Mesenchymal stem cell (in vitro differentiated cells and primary cell): ENCODE measurements around the gene WBP2.
A peak's percentile ranks its signal among the peaks of the same experiment; 100 is the strongest.
"Not testable (repeated sequence)": the region's sequence is repeated elsewhere in the genome, so short reads cannot be mapped to it uniquely, and the experiment has no call there.

Experiments used
- DNase-seq: peaks from one replicate; pipeline ENCODE4 v3.0.0-alpha.2; 2013
- H2AFZ ChIP-seq: one replicate; pipeline ENCODE4 v1.6.1; 2013; ENCODE audit warnings: low read depth, mild to moderate bottlenecking, control low read depth, inconsistent platforms, low read length, moderate library complexity
- H2AK5ac ChIP-seq: 2 replicates; pipeline ENCODE4 v1.6.1; 2013; ENCODE audit warnings: low read length, moderate library complexity, mild to moderate bottlenecking, inconsistent platforms; ENCODE audit not compliant: severe bottlenecking
- H2BK120ac ChIP-seq: one replicate; pipeline ENCODE4 v1.6.1; 2013; ENCODE audit warnings: low read depth, mild to moderate bottlenecking, inconsistent platforms, low read length, moderate library complexity
- H2BK12ac ChIP-seq, 2 experiments: one replicate each; pipeline ENCODE4 v1.6.1; 2013; ENCODE audit warnings: inconsistent platforms in 2 of 2, low read length in 2 of 2, mild to moderate bottlenecking in 2 of 2, moderate library complexity in 2 of 2, control low read depth in 1 of 2
- H2BK15ac ChIP-seq: one replicate; pipeline ENCODE4 v1.6.1; 2013; ENCODE audit warnings: mild to moderate bottlenecking, low read depth, inconsistent platforms; ENCODE audit not compliant: poor library complexity, severe bottlenecking
- H2BK5ac ChIP-seq: 2 replicates; pipeline ENCODE4 v1.6.1; 2013; ENCODE audit warnings: low read depth, mild to moderate bottlenecking, low read length, control low read depth, inconsistent platforms; ENCODE audit not compliant: poor library complexity, severe bottlenecking
- H3K14ac ChIP-seq, 2 experiments: one replicate each; pipeline ENCODE4 v1.6.1; 2013; ENCODE audit warnings: inconsistent platforms in 2 of 2, low read length in 2 of 2, control low read depth in 1 of 2, mild to moderate bottlenecking in 1 of 2, moderate library complexity in 1 of 2
- H3K18ac ChIP-seq, 2 experiments: one replicate each; pipeline ENCODE4 v1.6.1; 2013; ENCODE audit warnings: inconsistent platforms in 2 of 2, low read length in 2 of 2, control low read depth in 1 of 2, low read depth in 1 of 2, mild to moderate bottlenecking in 1 of 2
- H3K23ac ChIP-seq, 2 experiments: one replicate each; pipeline ENCODE4 v1.6.1; 2013; ENCODE audit warnings: inconsistent platforms in 2 of 2, low read length in 2 of 2, mild to moderate bottlenecking in 2 of 2, moderate library complexity in 2 of 2, control low read depth in 1 of 2
- H3K27ac ChIP-seq: 2 replicates; pipeline ENCODE4 v1.5.1; 2013; ENCODE audit warnings: mild to moderate bottlenecking, moderate library complexity, low read length, control low read depth, inconsistent platforms; ENCODE audit not compliant: poor library complexity, severe bottlenecking
- H3K27me3 ChIP-seq, 2 experiments: 2 replicates each; pipeline versions ENCODE4 v1.6.1 to v1.7.0; 2013; ENCODE audit warnings: low read length in 2 of 2, mild to moderate bottlenecking in 2 of 2, moderate library complexity in 2 of 2, control low read depth in 1 of 2, inconsistent platforms in 1 of 2; ENCODE audit not compliant: control insufficient read depth in 1 of 2, insufficient read depth in 1 of 2
- H3K36me3 ChIP-seq, 2 experiments: 2 replicates each; pipeline versions ENCODE4 v1.6.1 to v1.7.0; 2013; ENCODE audit warnings: low read length in 2 of 2, control low read depth in 1 of 2, inconsistent platforms in 1 of 2, low read depth in 1 of 2, mild to moderate bottlenecking in 1 of 2; ENCODE audit not compliant: insufficient read depth in 2 of 2, control insufficient read depth in 1 of 2
- H3K4ac ChIP-seq, 2 experiments: one replicate each; pipeline ENCODE4 v1.6.1; 2013; ENCODE audit warnings: inconsistent platforms in 2 of 2, low read length in 2 of 2, mild to moderate bottlenecking in 2 of 2, moderate library complexity in 2 of 2, control low read depth in 1 of 2, low read depth in 1 of 2
- H3K4me1 ChIP-seq: 2 replicates; pipeline ENCODE4 v1.6.1; 2013; ENCODE audit warnings: low read depth, low read length, control low read depth; ENCODE audit not compliant: control insufficient read depth, insufficient read depth
- H3K4me2 ChIP-seq: 2 replicates; pipeline ENCODE4 v1.6.1; 2013; ENCODE audit warnings: low read length, mild to moderate bottlenecking, inconsistent platforms; ENCODE audit not compliant: poor library complexity, severe bottlenecking
- H3K4me3 ChIP-seq, 2 experiments: 2 replicates each; pipeline versions ENCODE4 v1.5.1 to v1.7.0; 2013; ENCODE audit warnings: low read length in 2 of 2, mild to moderate bottlenecking in 2 of 2, control low read depth in 1 of 2, low read depth in 1 of 2; ENCODE audit not compliant: insufficient read depth in 1 of 2
- H3K79me1 ChIP-seq: replicated peaks from 2 replicates; pipeline ENCODE4 v1.6.1; 2013; ENCODE audit warnings: mild to moderate bottlenecking, control low read depth, low read length, inconsistent platforms; ENCODE audit not compliant: poor library complexity, severe bottlenecking
- H3K9ac ChIP-seq: 2 replicates; pipeline ENCODE4 v1.7.0; 2013; ENCODE audit warnings: mild to moderate bottlenecking, low read length, moderate library complexity
- H3K9me3 ChIP-seq: 2 replicates; pipeline ENCODE4 v1.7.0; 2013; ENCODE audit warnings: mild to moderate bottlenecking, low read length; ENCODE audit not compliant: control insufficient read depth
- H4K8ac ChIP-seq: one replicate; pipeline ENCODE4 v1.6.1; 2013; ENCODE audit warnings: inconsistent platforms, mild to moderate bottlenecking, low read length, moderate library complexity
- H4K91ac ChIP-seq: one replicate; pipeline ENCODE4 v1.6.1; 2013; ENCODE audit warnings: mild to moderate bottlenecking, low read length, inconsistent platforms
- WGBS: methylation state at CpG from one replicate; pipeline ENCODE4 v1.1.7; 2013; ENCODE audit warnings: mixed read lengths; 5-methylcytosine and 5-hydroxymethylcytosine counted together

Gene WBP2

DNA sequence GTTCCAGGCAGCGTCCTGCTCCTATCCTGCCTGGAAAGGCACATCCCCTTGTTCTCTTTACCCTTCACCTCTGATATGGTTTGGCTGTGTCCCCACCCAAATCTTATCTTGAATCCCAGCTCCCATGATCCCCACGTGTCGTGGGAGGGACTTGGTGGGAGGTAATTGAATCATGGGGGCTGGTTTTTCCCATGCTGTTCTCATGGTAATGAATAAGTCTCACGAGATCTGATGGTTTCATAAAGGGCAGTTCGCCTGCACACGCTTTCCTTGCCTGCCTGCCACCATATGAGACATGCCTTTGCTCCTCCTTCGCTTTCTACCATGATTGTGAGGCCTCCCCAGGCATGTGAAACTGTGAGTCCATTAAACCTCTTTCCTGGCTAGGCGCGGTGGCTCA is 30.7 kb upstream of the WBP2 start:
- H2AFZ ChIP-seq, H2BK15ac ChIP-seq, H3K79me1 ChIP-seq, H4K8ac ChIP-seq, DNase-seq, H3K4ac ChIP-seq, H2BK120ac ChIP-seq, H2AK5ac ChIP-seq, H3K9ac ChIP-seq, H3K4me3 ChIP-seq, H3K4me2 ChIP-seq, H2BK5ac ChIP-seq, H3K9me3 ChIP-seq, H3K27ac ChIP-seq, H2BK12ac ChIP-seq, H3K27me3 ChIP-seq, H3K23ac ChIP-seq, H3K4me1 ChIP-seq, H3K14ac ChIP-seq, H4K91ac ChIP-seq, H3K18ac ChIP-seq: not testable (repeated sequence)
- H3K36me3 ChIP-seq = peaks cover 16 to 17% of the 10 kb centered on the region in 2 experiments
- 87% methylated on average over 9 of the region's 9 CpGs for WGBS

DNA sequence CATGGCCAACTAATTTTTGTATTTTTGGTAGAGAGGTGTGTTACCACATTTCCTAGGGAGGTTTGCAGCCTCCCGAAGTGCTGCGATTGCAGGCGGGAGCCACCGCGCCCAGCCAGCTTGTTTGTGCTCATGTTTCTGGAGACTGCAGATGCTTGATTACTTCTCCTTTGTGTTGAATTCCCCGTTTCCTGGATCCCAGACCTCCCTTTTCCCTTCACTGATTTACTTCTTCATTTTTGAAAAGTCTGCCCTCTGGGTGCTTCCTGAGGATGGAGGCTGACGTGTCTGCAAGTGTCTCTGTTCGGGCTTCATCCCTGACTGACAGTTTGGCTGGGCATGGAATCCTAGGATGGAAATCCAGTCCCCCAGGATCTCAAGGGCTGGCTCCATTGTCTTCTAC is 30.3 kb upstream of the WBP2 start:
- H3K18ac ChIP-seq = no peak overlapping the region
- H3K4me2 ChIP-seq = no peak overlapping the region
- no peaks in the 10 kb centered on the region for H3K79me1 ChIP-seq
- H4K91ac ChIP-seq = no peak overlapping the region
- no peak overlapping the region for H3K4ac ChIP-seq
- H3K4me1 ChIP-seq = no peaks in the 10 kb centered on the region
- H3K27me3 ChIP-seq = peaks cover 0 to 3% of the 10 kb centered on the region in 2 experiments
- no peak for DNase-seq
- H2BK5ac ChIP-seq = no peak overlapping the region
- no peak overlapping the region for H3K4me3 ChIP-seq
- 87% methylated on average over 8 of the region's 8 CpGs for WGBS
- no peak overlapping the region for H2BK120ac ChIP-seq
- H4K8ac ChIP-seq = no peak overlapping the region
- no peak overlapping the region for H2BK12ac ChIP-seq
- H2AFZ ChIP-seq = no peak overlapping the region
- H3K36me3 ChIP-seq = peaks cover 11 to 13% of the 10 kb centered on the region in 2 experiments
- no peak overlapping the region for H2BK15ac ChIP-seq
- H3K9me3 ChIP-seq = no peaks in the 10 kb centered on the region
- no peak overlapping the region for H3K9ac ChIP-seq
- no peak overlapping the region for H3K27ac ChIP-seq
- no peak overlapping the region for H2AK5ac ChIP-seq
- no peak overlapping the region for H3K23ac ChIP-seq
- no peak overlapping the region for H3K14ac ChIP-seq

DNA sequence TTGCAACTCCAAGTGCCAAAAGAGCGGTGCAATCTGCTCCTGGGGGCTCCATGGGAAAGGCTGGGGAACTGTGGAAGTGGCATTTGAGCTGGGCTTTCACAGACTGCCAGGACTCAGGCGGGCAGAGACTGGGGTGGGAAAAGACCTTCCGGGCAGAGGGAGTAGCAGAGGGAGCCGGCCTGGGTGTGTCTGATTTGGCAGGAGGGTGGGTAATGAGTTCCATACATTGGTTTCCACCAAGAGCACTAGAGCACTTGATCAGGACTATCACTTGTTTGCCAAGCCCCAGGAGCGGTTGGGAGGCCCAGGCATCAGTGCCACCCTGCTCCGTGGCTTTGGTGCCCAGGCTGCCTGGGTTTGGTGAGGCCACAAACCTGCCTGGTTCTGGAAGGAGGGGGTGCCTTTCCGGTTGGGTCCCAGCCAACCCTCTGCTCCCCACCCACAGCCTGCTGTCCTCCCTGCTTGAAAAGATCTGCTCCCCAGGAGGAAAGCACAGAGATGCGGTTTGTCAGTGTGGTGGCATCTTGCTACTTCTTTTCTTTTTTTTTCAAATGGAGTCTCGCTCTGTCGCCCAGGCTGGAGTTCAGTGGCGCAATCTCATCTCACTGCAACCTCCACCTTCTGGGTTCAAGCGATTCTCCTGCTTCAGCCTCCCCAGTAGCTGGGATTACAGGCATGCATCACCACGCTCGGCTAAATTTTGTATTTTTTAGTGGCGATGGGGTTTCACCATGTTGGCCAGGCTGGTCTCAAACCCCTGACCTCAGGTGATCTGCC is 26.7 kb upstream of the WBP2 start:
- H3K79me1 ChIP-seq = no peaks in the 10 kb centered on the region
- H3K4me1 ChIP-seq = peaks cover 20% of the 10 kb centered on the region
- H3K9ac ChIP-seq = no peak overlapping the region
- 93% methylated on average over 15 of the region's 15 CpGs for WGBS
- no peak overlapping the region for H2BK5ac ChIP-seq
- H3K14ac ChIP-seq = no peak overlapping the region
- no peak for DNase-seq
- no peak overlapping the region for H3K4me3 ChIP-seq
- no peak overlapping the region for H2AFZ ChIP-seq
- no peak overlapping the region for H4K91ac ChIP-seq
- peak overlapping the region; percentile 46 for H2BK15ac ChIP-seq
- H3K36me3 ChIP-seq = no peaks in the 10 kb centered on the region
- H2BK12ac ChIP-seq = no peak overlapping the region
- H3K4ac ChIP-seq = no peak overlapping the region
- no peak overlapping the region for H3K4me2 ChIP-seq
- peaks cover 0 to 3% of the 10 kb centered on the region in 2 experiments for H3K27me3 ChIP-seq
- no peak overlapping the region for H3K27ac ChIP-seq
- no peak overlapping the region for H3K23ac ChIP-seq
- no peak overlapping the region for H2BK120ac ChIP-seq
- H2AK5ac ChIP-seq = no peak overlapping the region
- H4K8ac ChIP-seq = no peak overlapping the region
- H3K18ac ChIP-seq = peak overlapping the region in 1 of 2 experiments; percentile 15
- H3K9me3 ChIP-seq = no peaks in the 10 kb centered on the region

DNA sequence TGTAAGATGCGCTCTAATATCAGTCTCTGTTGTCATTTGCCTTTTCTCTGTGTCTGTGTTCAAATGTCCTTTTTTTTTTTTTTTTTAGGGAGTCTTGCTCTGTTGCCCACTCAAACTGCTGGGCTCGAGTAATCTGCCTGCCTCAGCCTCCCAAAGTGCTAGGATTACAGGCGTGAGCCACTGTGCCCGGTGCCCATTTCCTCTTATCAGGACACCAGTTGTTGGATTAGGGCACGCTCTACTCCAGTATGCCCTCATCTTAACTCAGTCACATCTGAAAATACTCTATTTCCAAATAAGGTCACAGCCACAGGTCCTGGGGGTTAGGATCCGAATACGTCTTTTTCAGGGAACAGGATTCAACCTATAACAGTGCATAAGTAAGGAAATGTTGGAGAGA is 25.1 kb upstream of the WBP2 start:
- Histone ChIP-seq H3K27me3 (peaks cover 0 to 3% of the 10 kb centered on the region in 2 experiments), H3K14ac (no peak overlapping the region), H3K4ac (no peak overlapping the region), H2AK5ac (no peak overlapping the region), H2BK15ac (no peak overlapping the region), H3K4me3 (no peak overlapping the region), H3K18ac (no peak overlapping the region), H4K91ac (no peak overlapping the region), H2BK5ac (no peak overlapping the region), H2BK12ac (no peak overlapping the region), H4K8ac (no peak overlapping the region), H2AFZ (no peak overlapping the region), H3K9ac (no peak overlapping the region), H3K9me3 (no peaks in the 10 kb centered on the region), H2BK120ac (no peak overlapping the region), H3K23ac (no peak overlapping the region), H3K36me3 (peaks cover 7 to 10% of the 10 kb centered on the region in 2 experiments), H3K79me1 (peaks cover 2% of the 10 kb centered on the region), H3K4me1 (peaks cover 36% of the 10 kb centered on the region), H3K4me2 (no peak overlapping the region), H3K27ac (no peak overlapping the region)
- WGBS = 94% methylated on average over 7 of the region's 7 CpGs
- DNase-seq = no peak
